HG03103 (cell line): ENCODE data around the gene RPL22.

Experiments used
- ATAC-seq: cut with Tn5 transposase; IDR thresholded peaks from one replicate; pipeline ENCODE4 v1.9.1; 2021; ENCODE audit warnings: low read depth; ENCODE audit not compliant: unreplicated experiment

Gene RPL22

DNA sequence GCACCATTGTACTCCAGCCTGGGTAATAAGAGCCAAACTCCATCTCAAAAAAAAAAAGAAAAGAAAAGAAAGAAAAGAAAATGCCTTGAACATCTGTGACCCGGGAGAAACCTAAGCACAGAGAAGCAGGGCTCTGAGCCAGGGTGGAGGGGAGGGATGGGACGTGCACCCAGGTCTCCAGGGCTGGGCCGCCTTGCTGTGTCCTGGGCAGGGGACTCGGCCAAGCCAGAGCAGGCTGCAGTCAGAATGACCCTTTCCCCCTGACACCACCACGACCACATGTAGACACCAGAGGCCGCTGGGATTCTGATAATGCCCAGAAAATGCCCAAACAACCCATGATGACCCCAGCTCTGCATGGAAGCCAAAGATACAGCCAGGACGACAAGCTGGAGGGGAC lies 37.1 kb downstream of the RPL22 start:
- ATAC-seq = no peak

DNA sequence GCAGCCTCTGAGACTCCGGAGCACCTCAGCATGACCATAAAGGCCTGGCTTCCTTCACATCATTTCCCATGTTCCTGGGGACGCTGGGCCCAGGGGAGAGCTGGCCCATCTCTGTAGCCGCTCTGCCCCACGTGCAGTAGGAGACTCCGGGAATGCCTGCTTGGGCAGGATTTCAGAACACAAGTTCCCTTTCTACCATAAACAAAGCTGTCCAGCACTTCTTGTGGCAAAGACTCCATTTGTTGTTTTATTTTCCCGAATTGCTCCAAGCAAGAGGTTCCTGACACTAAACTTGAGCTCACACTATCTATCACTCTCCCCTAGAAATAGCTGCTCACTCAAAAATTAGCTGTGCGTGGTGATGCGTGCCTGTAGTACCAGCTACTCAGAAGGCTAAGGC lies 41.2 kb downstream of the RPL22 start:
- no peak for ATAC-seq

DNA sequence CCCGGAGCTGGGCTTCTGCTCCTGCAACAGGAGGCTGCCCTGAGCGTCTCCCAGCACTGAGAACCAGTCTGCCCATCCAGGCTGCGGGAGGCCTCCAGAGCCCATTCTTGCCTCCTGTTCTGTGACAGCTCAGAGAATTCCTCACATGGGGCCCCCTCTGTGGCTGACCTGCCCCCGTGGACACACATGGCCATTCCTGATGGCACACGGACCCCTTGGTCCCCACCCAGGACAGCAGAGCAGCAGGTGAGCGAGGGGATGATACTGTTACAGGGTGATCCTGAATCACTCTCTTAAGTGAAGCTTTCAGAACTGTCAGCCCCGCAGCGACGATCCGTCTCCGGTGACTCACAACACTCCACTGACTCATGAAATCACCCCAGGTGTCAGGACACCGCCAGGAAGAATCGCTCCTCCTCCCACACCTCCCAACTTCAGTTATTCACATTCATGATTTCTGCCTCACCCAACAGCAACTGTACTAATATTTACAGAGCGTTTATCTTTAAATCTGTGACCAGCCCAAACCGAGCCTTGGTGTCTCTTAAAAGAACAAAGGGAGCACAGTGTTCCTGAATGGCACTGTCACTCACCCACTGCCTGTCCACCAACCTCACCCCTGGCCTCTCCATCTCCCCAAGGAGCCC lies 41.7 kb downstream of the RPL22 start:
- no peak for ATAC-seq

DNA sequence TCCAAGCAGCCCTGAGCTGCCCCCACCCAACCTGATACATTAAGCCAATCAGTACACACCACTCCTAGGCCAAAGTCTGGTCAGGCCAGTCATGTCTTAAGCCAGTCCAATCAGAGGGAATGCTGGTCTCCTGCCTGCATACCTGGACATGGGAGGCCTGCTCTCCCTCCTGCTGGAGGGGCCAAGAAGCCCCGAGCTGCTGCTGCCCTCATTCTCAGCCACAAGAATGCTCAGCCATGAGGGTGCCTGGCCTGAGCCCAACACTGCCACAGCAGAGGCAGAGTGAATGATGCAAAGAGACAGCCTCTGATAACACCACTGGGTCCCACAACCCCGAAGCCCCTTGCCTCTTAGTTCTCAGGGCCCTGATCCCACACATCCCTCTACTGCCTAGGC lies 42.3 kb downstream of the RPL22 start:
- ATAC-seq = no peak

DNA sequence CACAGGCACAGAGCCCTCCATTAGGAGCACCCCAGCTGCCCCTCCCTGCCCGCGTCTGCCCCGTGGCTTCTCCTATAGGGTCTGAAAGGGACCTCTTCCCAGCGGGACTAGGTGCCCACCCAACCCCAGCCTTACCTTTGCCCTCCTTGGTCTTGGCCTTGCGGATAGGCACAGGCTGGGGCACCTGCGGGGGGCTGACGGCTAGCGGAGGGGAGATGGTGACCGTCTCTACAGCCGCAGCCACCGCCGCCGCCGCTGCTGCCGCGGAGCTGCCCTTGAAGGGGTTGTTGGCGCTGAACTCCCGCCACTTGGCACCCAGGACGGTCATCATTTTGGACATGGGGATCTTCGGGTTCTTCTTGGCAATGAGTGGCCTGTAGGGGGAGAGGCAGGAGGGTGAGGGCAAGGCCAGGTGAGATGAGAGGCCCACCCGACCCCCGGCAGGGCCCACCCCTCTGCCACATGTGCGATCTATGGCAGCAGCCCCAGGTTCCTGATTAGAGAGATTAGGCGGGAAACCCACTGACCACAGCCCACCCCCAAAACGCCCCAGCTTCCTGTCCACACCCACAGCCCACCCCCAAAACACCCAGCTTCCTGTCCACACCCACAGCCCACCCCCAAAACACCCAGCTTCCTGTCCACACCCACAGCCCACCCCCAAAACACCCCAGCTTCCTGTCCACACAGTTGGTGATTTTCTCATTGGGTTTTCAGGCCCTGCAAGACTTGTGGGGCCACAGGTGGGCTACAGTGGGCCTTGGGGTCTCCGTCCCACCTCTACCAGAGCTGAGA lies 44.7 kb downstream of the RPL22 start:
- no peak for ATAC-seq

DNA sequence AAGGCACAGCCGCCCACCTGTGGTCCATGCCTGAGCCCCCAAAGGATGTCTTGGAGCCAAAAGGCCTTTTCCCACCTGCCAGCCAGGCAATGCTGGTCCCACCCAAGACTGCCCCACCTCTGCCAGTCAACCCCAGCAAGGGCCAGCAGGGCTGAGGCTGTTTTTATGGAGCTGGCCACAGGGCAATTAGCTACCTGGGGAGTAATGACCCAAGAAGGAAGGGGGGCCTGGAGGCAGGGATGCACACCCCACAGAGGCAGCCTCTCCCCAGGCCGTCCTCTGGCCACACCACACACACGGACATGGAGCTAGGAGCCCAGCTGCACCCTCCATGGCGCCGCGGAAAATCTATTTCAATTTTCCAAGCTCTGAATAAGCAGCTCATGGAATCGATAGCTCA lies 46.5 kb downstream of the RPL22 start:
- no peak for ATAC-seq

DNA sequence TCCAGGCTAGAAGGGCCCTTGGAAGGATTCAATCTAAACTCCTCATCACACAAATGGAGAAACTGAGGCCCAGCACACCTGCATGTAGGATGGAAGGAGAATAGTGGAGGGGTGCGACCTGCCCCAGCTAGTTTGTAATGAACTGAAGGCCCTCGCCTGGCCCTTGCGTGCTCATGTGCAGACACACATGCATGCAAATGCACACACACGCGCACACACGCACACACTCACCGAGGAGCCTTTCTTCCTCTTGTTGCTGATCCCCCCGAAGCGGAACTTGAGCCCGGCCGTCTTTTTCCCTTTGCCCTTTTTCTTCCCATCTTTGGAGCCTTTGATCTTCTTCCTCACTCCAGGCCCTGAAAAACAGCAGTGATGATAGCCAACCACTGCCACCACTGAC lies 47.2 kb downstream of the RPL22 start:
- ATAC-seq = no peak

DNA sequence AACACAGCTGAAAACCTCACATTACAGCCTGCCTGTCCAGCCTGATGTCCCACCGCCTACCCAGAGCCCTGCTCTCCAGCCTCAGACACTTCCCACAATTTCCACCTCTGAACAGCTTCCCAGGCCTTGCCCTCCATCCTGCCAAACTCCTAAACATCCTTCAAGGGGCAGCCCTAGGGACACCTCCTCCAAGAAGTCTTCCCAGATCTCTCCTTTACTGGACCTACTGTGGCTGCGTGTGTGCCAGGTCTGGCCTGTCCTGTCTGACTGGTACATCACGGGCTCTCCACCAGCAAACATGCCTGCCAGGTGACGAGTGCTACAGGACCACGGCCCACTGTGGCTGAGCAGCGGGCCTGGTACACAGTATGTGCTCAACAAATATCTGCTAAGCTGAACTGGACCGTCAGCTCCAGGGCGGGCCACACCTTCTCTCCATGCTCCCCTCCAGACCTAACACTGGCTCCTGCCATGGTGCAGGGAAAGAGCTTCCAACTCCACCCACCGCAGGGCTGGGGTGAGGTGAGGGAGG lies 48.0 kb downstream of the RPL22 start:
- ATAC-seq = no peak

DNA sequence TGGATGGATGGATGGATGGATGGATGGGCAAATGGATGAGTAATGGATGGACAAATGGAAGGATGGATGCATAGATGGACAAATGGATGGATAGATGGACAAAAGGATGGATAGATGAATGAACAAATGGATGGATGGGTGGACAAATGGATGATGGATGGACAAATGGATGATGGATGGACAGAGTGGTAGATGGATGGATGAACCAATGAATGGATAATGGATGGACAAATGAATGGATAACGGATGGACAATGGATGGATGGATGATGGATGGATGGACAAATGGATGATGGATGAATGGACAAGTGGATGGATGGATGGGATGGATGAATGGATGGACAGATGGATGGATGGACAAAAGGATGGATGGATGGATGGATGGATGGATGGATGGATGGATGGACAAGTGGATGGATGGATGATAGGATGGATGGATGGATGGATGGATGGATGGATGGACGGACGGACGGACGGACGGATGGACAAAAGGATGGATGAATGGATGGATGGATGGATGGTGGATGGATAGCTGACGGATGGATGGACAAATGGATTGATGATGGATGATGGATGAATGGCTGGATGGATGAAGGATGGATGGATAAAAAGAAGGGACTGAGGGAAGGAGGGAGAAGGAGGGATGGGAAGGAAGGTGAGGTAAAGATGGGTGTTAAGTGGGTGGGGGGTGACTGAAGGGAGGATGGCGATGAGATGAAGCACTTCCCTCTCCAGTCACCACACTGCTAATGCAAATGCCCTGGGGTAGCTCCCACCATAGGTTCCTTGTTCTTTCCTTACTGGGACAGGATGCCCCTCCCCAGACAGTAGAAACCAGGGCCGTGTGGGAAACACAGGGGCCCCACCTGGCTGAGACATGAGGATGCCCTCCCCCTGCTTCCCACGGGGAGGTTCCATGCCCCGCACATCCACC lies 49.1 kb downstream of the RPL22 start:
- no peak for ATAC-seq

DNA sequence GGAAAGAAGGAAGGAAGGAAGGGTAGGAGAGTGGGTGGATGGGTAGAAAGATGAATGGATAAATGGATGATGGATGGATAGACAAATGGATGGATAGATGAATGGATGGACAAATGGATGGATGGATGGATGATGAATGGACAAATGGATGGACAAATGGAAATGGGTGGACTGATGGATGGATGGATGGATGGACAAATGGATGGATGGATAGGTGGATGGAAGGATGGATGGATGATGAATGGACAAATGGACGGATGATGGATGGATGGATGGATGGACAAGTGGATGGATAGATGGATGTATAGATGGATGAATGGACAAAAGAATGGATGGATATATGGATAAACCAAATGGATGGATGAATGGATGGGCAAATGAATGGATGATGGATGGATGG lies 49.8 kb downstream of the RPL22 start:
- ATAC-seq = no peak

DNA sequence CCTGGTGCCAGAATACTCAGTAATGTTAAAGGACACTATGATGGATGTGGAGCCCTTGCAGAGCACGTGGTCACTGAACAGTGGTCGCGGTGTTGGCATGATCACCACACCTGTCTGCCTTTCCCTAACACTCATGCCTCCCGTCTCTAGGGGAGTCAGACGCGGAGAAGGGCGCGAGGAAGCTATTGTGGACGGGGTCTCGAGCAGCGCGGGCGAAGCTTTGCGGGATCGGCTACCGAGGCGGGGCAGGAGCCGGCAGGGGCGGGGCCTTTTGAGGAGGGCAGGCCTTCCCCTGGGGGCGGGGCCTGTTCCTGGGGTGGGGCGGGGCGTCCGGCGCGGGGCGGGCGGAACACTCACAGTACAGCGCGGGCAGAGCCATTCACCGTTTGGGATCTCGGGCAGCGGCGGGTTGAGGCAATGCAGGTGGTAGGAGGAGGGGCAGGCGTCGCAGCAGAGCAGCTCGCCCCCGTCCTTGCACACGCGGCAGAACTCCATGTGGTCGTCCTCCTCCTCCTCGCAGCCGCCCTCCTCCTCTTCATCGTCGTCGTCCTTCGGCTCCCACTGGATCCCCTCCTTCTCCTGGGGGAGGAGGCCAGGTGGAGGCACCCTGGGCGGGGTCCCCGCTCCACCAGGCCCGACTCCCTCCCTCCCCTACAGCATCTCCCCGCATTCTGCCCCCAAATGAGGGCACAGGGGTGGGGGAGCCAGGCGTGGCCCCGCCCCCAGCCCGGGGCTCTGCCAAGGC lies 50.7 kb downstream of the RPL22 start:
- ATAC-seq = no peak

DNA sequence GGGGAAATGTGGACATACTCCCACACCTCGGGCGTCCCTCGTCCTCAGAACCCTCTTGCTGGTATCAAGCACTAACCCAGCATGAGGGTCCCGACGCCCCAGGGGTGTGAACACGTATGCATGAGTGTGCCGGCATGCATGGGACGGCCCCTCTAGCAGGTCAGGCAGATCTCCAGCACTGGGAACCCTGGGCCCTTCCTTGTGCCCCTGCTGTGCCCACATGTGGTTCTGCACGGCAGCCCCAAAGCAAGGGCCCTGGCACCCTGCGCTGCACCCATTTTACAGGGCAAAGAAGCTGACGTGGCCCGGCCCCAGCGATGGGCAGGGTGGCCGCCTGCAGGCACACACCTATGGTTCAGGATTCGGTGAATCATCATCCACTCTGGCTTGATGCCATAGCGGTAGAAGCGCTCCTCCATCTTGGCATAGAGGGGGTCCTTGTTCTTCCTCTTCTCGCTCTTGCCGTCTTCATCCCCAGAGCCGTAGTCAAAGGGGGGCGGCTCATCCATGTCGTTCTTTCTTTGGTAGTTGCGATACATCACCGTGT lies 53.5 kb downstream of the RPL22 start:
- ATAC-seq = no peak

DNA sequence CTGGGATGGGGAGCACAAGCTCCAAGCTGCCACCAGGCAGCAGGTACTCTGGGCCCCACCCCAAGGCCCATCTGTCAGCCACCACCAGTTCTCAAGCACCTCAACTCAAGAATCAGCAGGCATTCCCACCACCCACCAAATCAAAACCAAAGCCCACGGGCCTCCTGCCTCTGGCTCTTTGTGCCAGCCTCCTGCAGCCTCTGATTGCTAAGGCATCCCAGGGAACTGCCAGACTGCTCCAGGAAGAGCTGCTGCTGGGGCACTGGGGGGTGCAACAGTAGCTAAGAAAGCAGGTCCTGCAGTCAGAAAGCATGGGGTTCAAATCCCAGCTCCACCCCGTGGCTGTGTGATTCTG lies 54.0 kb downstream of the RPL22 start:
- no peak for ATAC-seq

DNA sequence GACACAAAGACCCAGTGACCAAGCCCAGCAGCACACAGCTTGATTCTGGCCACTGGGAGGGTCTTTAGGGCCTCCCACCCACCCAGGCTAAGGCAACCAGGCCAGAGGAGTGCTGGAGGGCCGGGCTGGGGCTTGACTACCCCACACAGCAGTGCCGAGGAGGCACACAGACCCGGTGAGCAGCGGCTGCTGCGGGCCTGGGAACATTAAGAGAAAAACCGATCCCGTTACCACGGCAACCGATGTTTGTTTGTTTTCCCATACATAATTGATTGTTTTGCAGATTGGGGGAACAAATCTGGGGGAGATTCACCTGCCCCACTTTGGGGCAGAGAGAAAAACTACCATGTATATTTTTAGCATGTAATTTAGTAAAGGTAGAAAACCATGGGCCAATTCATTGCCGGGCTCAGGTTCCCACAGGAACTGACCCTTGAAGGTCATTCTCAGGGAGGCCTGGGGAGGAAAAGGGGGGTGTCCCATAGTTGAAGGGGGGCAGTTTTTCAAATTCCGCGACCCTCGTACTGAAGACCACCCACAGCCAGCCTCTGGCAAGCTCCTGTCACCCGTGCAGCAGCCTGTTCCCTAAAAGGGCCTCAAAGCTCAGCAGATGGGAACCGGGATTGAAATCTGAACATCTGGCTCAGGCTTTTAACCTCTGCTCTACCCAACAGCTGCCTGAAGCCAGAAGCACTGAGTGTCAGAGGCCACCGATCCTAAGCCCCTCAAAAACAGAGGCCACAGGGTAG lies 54.6 kb downstream of the RPL22 start:
- no peak for ATAC-seq

DNA sequence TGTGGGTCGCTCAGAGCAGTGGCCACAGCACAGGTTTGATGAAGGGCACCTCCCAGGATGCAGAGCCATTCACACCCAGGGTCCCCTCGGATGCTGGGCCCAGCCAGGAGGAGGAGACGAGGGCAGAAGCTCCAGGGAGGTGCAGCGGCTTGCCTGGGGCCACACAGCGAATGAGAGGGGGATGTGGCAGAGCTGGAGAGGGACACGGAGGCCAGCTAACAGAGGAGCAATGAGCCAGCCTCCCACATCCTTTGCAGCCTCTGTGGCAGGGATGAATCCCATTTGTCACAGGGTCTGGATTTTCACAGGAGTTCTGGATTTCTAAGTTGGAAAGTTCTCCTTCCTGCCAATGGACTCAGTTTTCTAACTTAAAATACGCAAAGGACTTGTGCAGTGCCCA lies 55.2 kb downstream of the RPL22 start:
- no peak for ATAC-seq

DNA sequence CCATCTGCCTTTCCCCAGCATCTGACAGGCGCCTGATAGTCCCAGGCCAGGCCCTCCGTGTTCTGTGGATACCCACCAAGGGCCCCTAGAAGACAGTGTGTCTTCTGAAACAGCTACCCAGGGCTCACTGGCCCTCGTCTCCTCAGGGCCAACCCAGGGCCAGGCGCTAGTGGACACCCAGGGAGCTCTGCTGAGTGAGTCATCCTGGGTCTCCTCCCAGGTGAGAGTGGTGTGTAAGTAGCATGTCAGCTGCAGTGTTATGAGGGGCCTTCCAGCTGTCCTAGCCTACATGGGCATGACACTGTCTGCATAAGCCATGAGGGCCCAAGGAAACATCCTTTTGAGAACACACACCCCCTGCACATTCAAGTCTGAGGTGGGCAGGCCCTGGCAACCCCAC lies 56.0 kb downstream of the RPL22 start:
- no peak for ATAC-seq

DNA sequence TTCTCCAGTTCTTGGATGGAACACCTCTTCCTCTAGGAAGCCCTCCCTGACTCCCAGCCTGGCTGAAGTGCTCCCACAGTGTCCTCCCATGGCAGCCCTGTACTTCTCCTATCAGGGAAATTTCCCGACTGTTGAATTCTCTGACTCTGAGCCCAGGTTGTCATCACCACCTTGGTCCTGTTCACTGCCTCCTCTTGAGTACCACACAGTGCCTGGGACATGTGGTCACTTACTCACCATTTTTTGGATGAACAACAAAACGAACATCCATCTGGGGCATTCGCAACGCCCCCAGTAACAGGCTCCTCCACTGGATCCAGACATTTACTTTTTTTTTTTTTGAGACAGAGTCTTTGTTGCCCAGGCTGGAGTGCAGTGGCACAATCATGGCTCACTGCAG lies 56.7 kb downstream of the RPL22 start:
- no peak for ATAC-seq

DNA sequence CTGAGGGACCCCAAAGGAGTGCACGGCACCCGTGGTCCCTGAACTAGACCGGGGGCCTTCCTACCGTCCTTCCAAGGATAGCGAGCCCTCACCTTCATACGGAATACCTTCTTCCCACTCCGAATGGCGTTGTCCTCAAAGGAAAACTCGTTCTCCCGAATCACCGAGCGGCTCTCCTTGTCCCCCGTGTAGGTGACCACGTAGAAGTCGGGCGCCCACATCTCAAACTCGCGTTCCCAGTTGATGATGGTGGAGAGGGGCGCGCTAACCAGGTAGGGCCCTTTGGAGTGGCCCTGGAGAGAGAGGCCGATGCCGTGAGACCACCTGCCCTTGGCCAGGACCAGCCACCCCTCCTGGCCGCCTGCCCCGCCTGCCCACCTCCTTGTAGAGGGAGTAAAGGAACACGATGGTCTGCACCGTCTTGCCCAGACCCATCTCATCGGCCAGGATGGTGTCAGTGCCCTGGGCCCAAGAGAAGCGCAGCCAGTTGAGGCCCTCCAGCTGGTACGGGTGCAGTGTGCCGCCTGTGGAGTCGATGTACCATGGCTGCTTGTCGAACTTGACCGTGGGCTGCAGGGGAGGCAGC lies 57.3 kb downstream of the RPL22 start:
- no peak for ATAC-seq

DNA sequence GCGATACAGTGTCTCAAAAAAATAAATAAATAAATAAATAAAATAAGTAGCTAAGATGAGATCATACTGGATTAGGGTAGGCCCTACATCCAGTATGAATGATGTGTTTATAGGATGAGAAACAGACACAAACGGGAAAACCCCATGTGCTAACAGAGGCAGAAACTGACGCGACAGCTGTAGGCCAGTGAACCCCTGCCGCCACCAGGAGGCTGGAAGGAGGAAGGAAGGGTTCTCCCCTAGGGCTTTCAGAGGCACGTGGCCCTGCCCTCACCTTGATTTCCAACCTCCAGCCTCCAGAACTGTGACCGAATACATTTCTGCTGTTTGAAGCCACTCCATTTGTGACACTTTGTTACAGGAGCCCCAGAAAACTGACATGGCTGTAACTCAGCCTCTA lies 57.8 kb downstream of the RPL22 start:
- no peak for ATAC-seq
